IMR-90 (cell line): ENCODE measurements around the gene BNIP3. TPM values are rescaled to one million over a fixed set of nuclear protein-coding genes. Genes with fewer than 3 reads are reported as not detected.

Experiments used
- ATAC-seq: fragments of 200-7000 bp; cut with Tn5 transposase; 2 replicates; pipeline ENCODE4 v1.9.1; 2020; ENCODE audit warnings: low read depth, mild to moderate bottlenecking, moderate library complexity
- BruUV-seq: library from RNA; stranded (reverse); fragments of 400-500 nt; replicated peaks from 2 replicates; lab custom pipeline; 2021; lab: Mats Ljungman, UMichigan
- CTCF ChIA-PET: fragments of 300-600 bp; formaldehyde crosslinking; extraction: SDS; loops from one replicate; lab custom pipeline; 2021; ENCODE audit warnings: antibody characterized with exemption; lab: Yijun Ruan, JAX
- POLR2A ChIA-PET: fragments of 300-600 bp; sonication (Branson Sonifier 250); formaldehyde crosslinking; loops from one replicate; lab custom pipeline; 2022; ENCODE audit warnings: antibody characterized with exemption; ENCODE audit not compliant: unreplicated experiment; lab: Charles Lee
- DNase-seq: peaks from one replicate; pipeline ENCODE4 v3.0.0; 2013
- H2AFZ ChIP-seq: replicated peaks from 2 replicates; pipeline ENCODE3; 2013; ENCODE audit warnings: low read length, mild to moderate bottlenecking; ENCODE audit not compliant: poor library complexity
- H2AK5ac ChIP-seq: 2 replicates; pipeline ENCODE4 v1.6.1; 2013; ENCODE audit warnings: low read depth, low read length, inconsistent platforms
- H2AK9ac ChIP-seq: replicated peaks from 2 replicates; pipeline ENCODE3; 2013; ENCODE audit warnings: mild to moderate bottlenecking, low read depth, low read length, moderate library complexity; ENCODE audit not compliant: poor library complexity
- H2BK120ac ChIP-seq: 2 replicates; pipeline ENCODE4 v1.6.1; 2013; ENCODE audit warnings: low read depth, low read length, inconsistent platforms
- H2BK15ac ChIP-seq: 3 replicates; pipeline ENCODE4 v1.6.1; 2013; ENCODE audit warnings: low read depth, low read length, inconsistent platforms
- H2BK20ac ChIP-seq: 2 replicates; pipeline ENCODE4 v1.6.1; 2013; ENCODE audit warnings: low read depth, mild to moderate bottlenecking, inconsistent platforms, low read length, moderate library complexity
- H2BK5ac ChIP-seq: 2 replicates; pipeline ENCODE4 v1.6.1; 2013; ENCODE audit warnings: mild to moderate bottlenecking, low read depth, low read length, inconsistent platforms; ENCODE audit not compliant: poor library complexity, severe bottlenecking
- H3K14ac ChIP-seq: replicated peaks from 2 replicates; pipeline ENCODE4 v1.6.1; 2013; ENCODE audit warnings: low read depth, low read length, inconsistent platforms
- H3K18ac ChIP-seq: 2 replicates; pipeline ENCODE4 v1.6.1; 2013; ENCODE audit warnings: low read depth, low read length, control low read depth
- H3K23ac ChIP-seq: 2 replicates; pipeline ENCODE4 v1.6.1; 2013; ENCODE audit warnings: low read depth, low read length, inconsistent platforms
- H3K27ac ChIP-seq: 2 replicates; pipeline ENCODE4 v1.5.1; 2013; ENCODE audit warnings: mild to moderate bottlenecking, control low read depth, low read length; ENCODE audit not compliant: insufficient read depth
- H3K27me3 ChIP-seq: 2 replicates; pipeline ENCODE4 v1.6.1; 2013; ENCODE audit warnings: low read length; ENCODE audit not compliant: control insufficient read depth, insufficient read depth
- H3K36me3 ChIP-seq: 2 replicates; pipeline ENCODE4 v1.6.1; 2013; ENCODE audit warnings: low read length, mixed read lengths; ENCODE audit not compliant: control insufficient read depth, insufficient read depth
- H3K4ac ChIP-seq: 2 replicates; pipeline ENCODE4 v1.6.1; 2013; ENCODE audit warnings: low read depth, low read length, inconsistent platforms
- H3K4me1 ChIP-seq: 2 replicates; pipeline ENCODE4 v1.6.1; 2013; ENCODE audit warnings: low read length, mixed read lengths; ENCODE audit not compliant: control insufficient read depth, insufficient read depth
- H3K4me2 ChIP-seq: 2 replicates; pipeline ENCODE4 v1.6.1; 2013; ENCODE audit warnings: low read depth, mild to moderate bottlenecking, control low read depth, low read length, moderate library complexity
- H3K4me3 ChIP-seq: 2 replicates; pipeline ENCODE4 v1.5.1; 2013; ENCODE audit warnings: low read depth, mild to moderate bottlenecking, control low read depth, low read length, moderate library complexity; ENCODE audit not compliant: insufficient read depth
- H3K56ac ChIP-seq: 2 replicates; pipeline ENCODE4 v1.6.1; 2013; ENCODE audit warnings: low read length, inconsistent platforms; ENCODE audit not compliant: insufficient read depth; ENCODE audit errors: extremely low read depth
- H3K79me1 ChIP-seq, 2 experiments: 2 replicates each; pipeline ENCODE4 v1.6.1; 2013; ENCODE audit warnings: low read length in 2 of 2, inconsistent platforms in 1 of 2, low read depth in 1 of 2
- H3K9ac ChIP-seq: 2 replicates; pipeline ENCODE4 v1.6.1; 2013; ENCODE audit warnings: low read depth, low read length, control low read depth
- H3K9me1 ChIP-seq: 2 replicates; pipeline ENCODE4 v1.6.1; 2013; ENCODE audit warnings: low read length, inconsistent platforms; ENCODE audit not compliant: insufficient read depth
- H3K9me3 ChIP-seq: 2 replicates; pipeline ENCODE4 v1.6.1; 2013; ENCODE audit warnings: low read length; ENCODE audit not compliant: control insufficient read depth, insufficient read depth
- H4K20me1 ChIP-seq: 2 replicates; pipeline ENCODE4 v1.6.1; 2013; ENCODE audit warnings: low read length, inconsistent platforms; ENCODE audit not compliant: insufficient read depth
- H4K5ac ChIP-seq: 2 replicates; pipeline ENCODE4 v1.6.1; 2013; ENCODE audit warnings: mild to moderate bottlenecking, low read depth, low read length, control low read depth
- H4K8ac ChIP-seq, 2 experiments: 2 replicates each; pipeline ENCODE4 v1.6.1; 2013; ENCODE audit warnings: low read depth in 2 of 2, low read length in 2 of 2, control low read depth in 1 of 2, inconsistent platforms in 1 of 2
- H4K91ac ChIP-seq: 2 replicates; pipeline ENCODE4 v1.6.1; 2013; ENCODE audit warnings: low read depth, low read length, inconsistent platforms; ENCODE audit not compliant: insufficient read depth
- BHLHE40 ChIP-seq: fragments of 150-350 bp; IDR thresholded peaks from 2 replicates; pipeline ENCODE4 v1.6.1; 2016; ENCODE audit warnings: mild to moderate bottlenecking, low read depth, low read length
- CEBPB ChIP-seq: IDR thresholded peaks from 2 replicates; pipeline ENCODE4 v1.6.1; 2012; ENCODE audit warnings: low read depth, low read length, improper control_type of control experiment
- CHD1 ChIP-seq: IDR thresholded peaks from 2 replicates; pipeline ENCODE4 v1.6.1; 2012; ENCODE audit warnings: low read depth, low read length, improper control_type of control experiment
- CTCF ChIP-seq: conservative IDR thresholded peaks from 2 replicates; pipeline ENCODE4 v1.5.1; 2012; ENCODE audit warnings: mild to moderate bottlenecking, low read depth, low read length, improper control_type of control experiment
- ELK1 ChIP-seq: fragments of 150-350 bp; IDR thresholded peaks from 2 replicates; pipeline ENCODE4 v1.6.1; 2016; ENCODE audit warnings: low read depth, mild to moderate bottlenecking, low read length, moderate library complexity, borderline replicate concordance
- FOS ChIP-seq: fragments of 150-350 bp; IDR thresholded peaks from 2 replicates; pipeline ENCODE4 v1.6.1; 2016; ENCODE audit warnings: low read depth, low read length
- MAFK ChIP-seq: IDR thresholded peaks from 2 replicates; pipeline ENCODE4 v1.6.1; 2012; ENCODE audit warnings: low read depth, low read length, improper control_type of control experiment
- MAZ ChIP-seq: IDR thresholded peaks from 2 replicates; pipeline ENCODE4 v1.6.1; 2012; ENCODE audit warnings: low read depth, mild to moderate bottlenecking, low read length, improper control_type of control experiment, moderate library complexity, borderline replicate concordance
- MXI1 ChIP-seq: IDR thresholded peaks from 2 replicates; pipeline ENCODE4 v1.6.1; 2012; ENCODE audit warnings: low read depth, mild to moderate bottlenecking, low read length, moderate library complexity, borderline replicate concordance
- NFE2L2 ChIP-seq: fragments of 150-350 bp; IDR thresholded peaks from 2 replicates; pipeline ENCODE4 v1.6.1; 2016; ENCODE audit warnings: low read depth, mild to moderate bottlenecking, low read length
- POLR2A ChIP-seq: IDR thresholded peaks from 2 replicates; pipeline ENCODE4 v1.6.1; 2012; ENCODE audit warnings: mild to moderate bottlenecking, low read depth, low read length
- RAD21 ChIP-seq: IDR thresholded peaks from 2 replicates; pipeline ENCODE4 v1.6.1; 2012; ENCODE audit warnings: low read length, improper control_type of control experiment
- RCOR1 ChIP-seq: IDR thresholded peaks from 2 replicates; pipeline ENCODE4 v1.6.1; 2012; ENCODE audit warnings: mild to moderate bottlenecking, low read length, improper control_type of control experiment; ENCODE audit not compliant: insufficient replicate concordance
- RFX5 ChIP-seq: IDR thresholded peaks from 2 replicates; pipeline ENCODE4 v1.8.0; 2012; ENCODE audit warnings: low read depth, mild to moderate bottlenecking, low read length, moderate library complexity
- SMC3 ChIP-seq: fragments of 150-350 bp; IDR thresholded peaks from 2 replicates; pipeline ENCODE4 v1.6.1; 2016; ENCODE audit warnings: low read depth, mild to moderate bottlenecking, antibody characterized with exemption, low read length, moderate library complexity
- USF2 ChIP-seq: fragments of 150-350 bp; IDR thresholded peaks from 2 replicates; pipeline ENCODE4 v1.6.1; 2017; ENCODE audit warnings: mild to moderate bottlenecking, antibody characterized with exemption, low read length, low read depth
- WGBS, 2 experiments: methylation state at CpG; one replicate each; pipeline versions ENCODE4 v1.1.5 to v1.1.7; 2013; ENCODE audit warnings: missing lambda C conversion rate in 2 of 2; ENCODE audit not compliant: insufficient read length in 1 of 2; ENCODE audit errors: extremely low coverage in 2 of 2; 5-methylcytosine and 5-hydroxymethylcytosine counted together
- dilution Hi-C: fragments of 300-500 bp; cut with HindIII; formaldehyde crosslinking; loops from one replicate; pipeline ENCODE4 v1.14.3; 2018; ENCODE audit warnings: low sequenced_read_pairs; ENCODE audit not compliant: unreplicated experiment
- in situ Hi-C: fragments of 300-500 bp; cut with MboI; formaldehyde crosslinking; loops from 3 replicates; pipeline ENCODE4 v1.14.3; 2019; ENCODE audit warnings: low sequenced_read_pairs, inconsistent platforms, mixed read lengths
- intact Hi-C: fragments of 100-400 bp; cut with micrococcal nuclease; formaldehyde crosslinking; loops from 2 replicates; pipeline ENCODE4 v1.10.0; 2022
- polyA plus RNA-seq, 3 experiments: library from polyadenylated mRNA; depleted of rRNA; stranded (reverse); fragments of >200 nt; gene quantifications; 2 replicates each; pipeline ENCODE4 v1.2.3, GENCODE V29; 2012; ENCODE audit warnings: low replicate concordance in 1 of 3
- total RNA-seq: library from RNA; depleted of rRNA; stranded (reverse); fragments of >200 nt; gene quantifications from 2 replicates; pipeline ENCODE4 v1.2.3, GENCODE V29; 2012

Gene BNIP3
- total and polyA plus RNA-seq, 2 of the 4 experiments (the other 2 are of a cell fraction): 134 to 211 TPM

GRCh38 chr10:131935260-131935659 lies 46.5 kb downstream of the BNIP3 start:
- no peaks in the 10 kb centered on the region for H3K4me1 ChIP-seq
- no peak overlapping the region for H2BK15ac ChIP-seq
- no peak overlapping the region for H3K4ac ChIP-seq
- no peak overlapping the region for H3K4me2 ChIP-seq
- no peak overlapping the region for H3K14ac ChIP-seq
- peaks cover 30 to 72% of the 10 kb centered on the region in 2 experiments for H3K79me1 ChIP-seq
- TF ChIP-seq NFE2L2 (no peak), CTCF (no peak), USF2 (no peak), MAZ (no peak), SMC3 (no peak), BHLHE40 (no peak), MXI1 (no peak), ELK1 (no peak), RCOR1 (no peak), CHD1 (no peak), FOS (no peak), MAFK (no peak), RFX5 (no peak), POLR2A (no peak), RAD21 (no peak), CEBPB (no peak)
- H2AK9ac ChIP-seq: no peak overlapping the region
- POLR2A ChIA-PET: no interaction called here
- H4K8ac ChIP-seq: no peak overlapping the region
- dilution Hi-C loops: no loop called here
- no peak overlapping the region for H3K4me3 ChIP-seq
- no peaks in the 10 kb centered on the region for H3K27me3 ChIP-seq
- no CpG with 5 or more reads among the region's 1 CpG for WGBS, 2 experiments
- H4K20me1 ChIP-seq: peaks cover 37% of the 10 kb centered on the region
- no TSS peak for BruUV-seq
- H4K5ac ChIP-seq: no peak overlapping the region
- H3K36me3 ChIP-seq: peaks cover 19% of the 10 kb centered on the region
- intact Hi-C loops: no loop called here
- no peaks in the 10 kb centered on the region for H3K9me3 ChIP-seq
- in situ Hi-C loops: no loop called here
- H3K18ac ChIP-seq: no peak overlapping the region
- no peak overlapping the region for H3K27ac ChIP-seq
- no peak overlapping the region for H2BK120ac ChIP-seq
- no peak overlapping the region for H2AFZ ChIP-seq
- no peak for ATAC-seq
- peaks cover 14% of the 10 kb centered on the region; the same call in 1 of the 2 replicates for H3K9me1 ChIP-seq
- no peak overlapping the region for H2AK5ac ChIP-seq
- CTCF ChIA-PET: no interaction called here
- no peak overlapping the region for H2BK5ac ChIP-seq
- no peak overlapping the region for H2BK20ac ChIP-seq
- H3K23ac ChIP-seq: no peak overlapping the region
- no peak overlapping the region for H4K91ac ChIP-seq
- no peak for DNase-seq
- H3K9ac ChIP-seq: no peak overlapping the region
- H3K56ac ChIP-seq: no peak overlapping the region
